BJ (cell line): ENCODE measurements around the gene KLHL6. TPM values are rescaled to one million over a fixed set of nuclear protein-coding genes. Genes with fewer than 3 reads are reported as not detected.

Source experiments
- CTCF ChIA-PET: fragments of 350-600 bp; formaldehyde crosslinking; extraction: SDS; loops from one replicate; lab custom pipeline; 2021; ENCODE audit warnings: antibody characterized with exemption, inconsistent platforms; lab: Yijun Ruan, JAX
- POLR2A ChIA-PET: fragments of 300-600 bp; sonication (Branson Sonifier 250); formaldehyde crosslinking; extraction: SDS; loops from one replicate; lab custom pipeline; 2021; ENCODE audit warnings: antibody characterized with exemption; lab: Charles Lee
- DNase-seq: peaks from one replicate; pipeline ENCODE4 v3.0.0-alpha.2; 2011; ENCODE audit warnings: low read depth
- H3K27me3 ChIP-seq: 2 replicates; pipeline ENCODE4 v1.6.0; 2011; ENCODE audit warnings: low read length; ENCODE audit not compliant: control insufficient read depth, insufficient read depth
- H3K36me3 ChIP-seq: 2 replicates; pipeline ENCODE4 v1.5.1; 2011; ENCODE audit warnings: low read length; ENCODE audit not compliant: control insufficient read depth, insufficient read depth
- H3K4me3 ChIP-seq: 2 replicates; pipeline ENCODE4 v1.5.1; 2011; ENCODE audit warnings: low read depth, mild to moderate bottlenecking, control low read depth, low read length
- CTCF ChIP-seq: IDR thresholded peaks from 2 replicates; pipeline ENCODE4 v1.5.1; 2011; ENCODE audit warnings: low read depth, mild to moderate bottlenecking, control low read depth, inconsistent platforms, low read length, moderate library complexity; ENCODE audit not compliant: insufficient read depth
- polyA plus RNA-seq: library from polyadenylated mRNA; depleted of rRNA; stranded (reverse); fragments of >200 nt; gene quantifications from 2 replicates; pipeline ENCODE4 v1.2.3, GENCODE V29; 2011

The KLHL6 gene
- polyA plus RNA-seq, 1 experiment = not detected

GRCh38 chr3:183492849-183493179, 62.7 kb downstream of the KLHL6 start:
- H3K4me3 ChIP-seq = no peak overlapping the region
- no peak for DNase-seq
- peaks cover 2% of the 10 kb centered on the region; the same call in 1 of the 2 replicates for H3K27me3 ChIP-seq
- TF ChIP-seq CTCF = no peak
- ChIA-PET POLR2A (interaction anchor here (0.6 kb wide), 1 partner anchor 205 kb away, joined by 3 read pairs; the partner anchor contains the start of gene YEATS2), CTCF (interaction anchor here (0.6 to 2.5 kb wide), 4 partner anchors 10 to 1314 kb away, joined by 3 to 9 read pairs (median 4); no protein-coding TSS in a partner anchor)
- no peaks in the 10 kb centered on the region for H3K36me3 ChIP-seq

GRCh38 chr3:183491923-183492848, 63.3 kb downstream of the KLHL6 start:
- CTCF ChIA-PET = interaction anchor here (0.6 to 2.5 kb wide), 4 partner anchors 10 to 1314 kb away, joined by 3 to 9 read pairs (median 4); no protein-coding TSS in a partner anchor
- POLR2A ChIA-PET = no interaction called here
- DNase-seq = no peak
- no peak for TF ChIP-seq CTCF
- Histone ChIP-seq H3K4me3 (no peak overlapping the region), H3K36me3 (no peaks in the 10 kb centered on the region), H3K27me3 (peaks cover 2% of the 10 kb centered on the region; the same call in 1 of the 2 replicates)

GRCh38 chr3:183491109-183491922, 64.2 kb downstream of the KLHL6 start:
- POLR2A ChIA-PET = no interaction called here
- Histone ChIP-seq H3K36me3 (no peaks in the 10 kb centered on the region), H3K4me3 (no peak overlapping the region), H3K27me3 (peaks cover 2% of the 10 kb centered on the region; the same call in 1 of the 2 replicates)
- CTCF ChIA-PET = interaction anchor here (0.6 to 1.6 kb wide), 2 partner anchors 22 to 276 kb away, joined by 3 to 5 read pairs; no protein-coding TSS in a partner anchor
- DNase-seq = no peak
- TF ChIP-seq CTCF = no peak

GRCh38 chr3:183490653-183491052, 64.9 kb downstream of the KLHL6 start:
- no peak for TF ChIP-seq CTCF
- POLR2A ChIA-PET = no interaction called here
- no peaks in the 10 kb centered on the region for H3K36me3 ChIP-seq
- H3K27me3 ChIP-seq = peaks cover 2% of the 10 kb centered on the region; the same call in 1 of the 2 replicates
- CTCF ChIA-PET = interaction anchor here (0.6 kb wide), 1 partner anchor 23 kb away, joined by 3 read pairs; no protein-coding TSS in a partner anchor
- no peak overlapping the region for H3K4me3 ChIP-seq
- DNase-seq = no peak

- TF ChIP-seq CTCF = no peak
- CTCF ChIA-PET = interaction anchor here (0.8 to 2.6 kb wide), 5 partner anchors 11 to 395 kb away, joined by 3 to 16 read pairs (median 3); partner anchors contain the start of gene PARL
- POLR2A ChIA-PET = no interaction called here
- Histone ChIP-seq H3K36me3 (no peaks in the 10 kb centered on the region), H3K27me3 (peaks cover 2% of the 10 kb centered on the region; the same call in 1 of the 2 replicates), H3K4me3 (no peak overlapping the region)
- DNase-seq = no peak
Observed at GRCh38 chr3:183490211-183490601, 65.3 kb downstream of the KLHL6 start.
